ENCODE measurements around the gene TNNC2. TPM values are rescaled to one million over a fixed set of nuclear protein-coding genes. Genes with fewer than 3 reads are reported as not detected.
A peak's percentile ranks its signal among the peaks of the same experiment; 100 is the strongest.

The TNNC2 gene
- total RNA-seq, 2 donors from 2014 or later = 0.99 to 5.5 TPM

- Mint-ChIP-seq H3K4me3 (peak overlapping the region; percentile 81), H3K27ac (peak overlapping the region; percentile 74), H3K36me3 (ENCODE audit: low read depth) (peaks cover 4% of the 10 kb centered on the region), H3K27me3 (peaks cover 15% of the 10 kb centered on the region), H3K4me1 (peaks cover 12% of the 10 kb centered on the region)
- no peaks in the 10 kb centered on the region for H3K9me3 ChIP-seq (ENCODE audit: control insufficient read depth, low read length, poor library complexity, severe bottlenecking)
- ATAC-seq (peak; percentile 85), DNase-seq (peak; percentile 20 to 44 (median 41))
Observed at GRCh38 chr20:45823949-45824835, 2.9 kb downstream of the TNNC2 start.

DNA sequence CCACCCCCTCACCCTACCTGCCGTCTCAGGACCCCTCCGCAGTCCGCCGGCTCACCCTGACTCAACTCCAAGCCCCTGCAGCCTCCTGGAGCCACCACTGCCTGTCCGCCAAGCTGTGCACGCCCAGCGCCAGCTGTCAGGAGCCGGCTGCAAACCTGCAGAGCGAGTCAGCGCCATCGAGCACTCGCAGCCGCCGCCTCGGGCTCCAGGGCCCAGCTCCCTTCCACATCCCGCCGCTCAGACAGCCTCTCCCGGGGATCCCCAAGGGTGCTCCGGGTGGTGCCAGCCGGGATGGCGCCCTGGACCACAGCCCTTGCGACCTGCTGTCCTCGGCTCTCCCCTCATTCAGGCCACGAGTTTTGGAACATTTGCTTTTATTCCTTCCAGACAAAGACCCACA lies 4.3 kb downstream of the TNNC2 start:
- peaks cover 4% of the 10 kb centered on the region for H3K36me3 Mint-ChIP-seq (ENCODE audit: low read depth)
- ATAC-seq (no peak), DNase-seq (no peak)
- H3K9me3 ChIP-seq (ENCODE audit: control insufficient read depth, low read length, poor library complexity, severe bottlenecking) = no peaks in the 10 kb centered on the region
- peaks cover 12% of the 10 kb centered on the region for H3K4me1 Mint-ChIP-seq
- H3K4me3 Mint-ChIP-seq = no peak overlapping the region
- no peak overlapping the region for H3K27ac Mint-ChIP-seq
- H3K27me3 Mint-ChIP-seq = peaks cover 15% of the 10 kb centered on the region

- DNase-seq (no peak), ATAC-seq (no peak)
- peaks cover 15% of the 10 kb centered on the region for H3K27me3 Mint-ChIP-seq
- H3K4me3 Mint-ChIP-seq = no peak overlapping the region
- H3K27ac Mint-ChIP-seq = no peak overlapping the region
- H3K9me3 ChIP-seq (ENCODE audit: control insufficient read depth, low read length, poor library complexity, severe bottlenecking) = no peaks in the 10 kb centered on the region
- H3K36me3 Mint-ChIP-seq (ENCODE audit: low read depth) = peaks cover 4% of the 10 kb centered on the region
- peaks cover 12% of the 10 kb centered on the region for H3K4me1 Mint-ChIP-seq
Observed at GRCh38 chr20:45821947-45822346, 5.2 kb downstream of the TNNC2 start.

- no peak for ATAC-seq
- no peaks in the 10 kb centered on the region for H3K9me3 ChIP-seq (ENCODE audit: control insufficient read depth, low read length, poor library complexity, severe bottlenecking)
- no peak overlapping the region for H3K27ac Mint-ChIP-seq
- H3K36me3 Mint-ChIP-seq (ENCODE audit: low read depth) = peaks cover 4% of the 10 kb centered on the region
- no peak overlapping the region for H3K4me3 Mint-ChIP-seq
- H3K27me3 Mint-ChIP-seq = peaks cover 14% of the 10 kb centered on the region
- peaks cover 12% of the 10 kb centered on the region for H3K4me1 Mint-ChIP-seq
- no peak for DNase-seq
Observed at GRCh38 chr20:45819466-45819865, 7.6 kb downstream of the TNNC2 start.

GRCh38 chr20:45818239-45818638 lies 8.9 kb downstream of the TNNC2 start:
- Mint-ChIP-seq H3K27ac (no peak overlapping the region), H3K4me3 (no peak overlapping the region), H3K27me3 (peaks cover 7% of the 10 kb centered on the region)

DNA sequence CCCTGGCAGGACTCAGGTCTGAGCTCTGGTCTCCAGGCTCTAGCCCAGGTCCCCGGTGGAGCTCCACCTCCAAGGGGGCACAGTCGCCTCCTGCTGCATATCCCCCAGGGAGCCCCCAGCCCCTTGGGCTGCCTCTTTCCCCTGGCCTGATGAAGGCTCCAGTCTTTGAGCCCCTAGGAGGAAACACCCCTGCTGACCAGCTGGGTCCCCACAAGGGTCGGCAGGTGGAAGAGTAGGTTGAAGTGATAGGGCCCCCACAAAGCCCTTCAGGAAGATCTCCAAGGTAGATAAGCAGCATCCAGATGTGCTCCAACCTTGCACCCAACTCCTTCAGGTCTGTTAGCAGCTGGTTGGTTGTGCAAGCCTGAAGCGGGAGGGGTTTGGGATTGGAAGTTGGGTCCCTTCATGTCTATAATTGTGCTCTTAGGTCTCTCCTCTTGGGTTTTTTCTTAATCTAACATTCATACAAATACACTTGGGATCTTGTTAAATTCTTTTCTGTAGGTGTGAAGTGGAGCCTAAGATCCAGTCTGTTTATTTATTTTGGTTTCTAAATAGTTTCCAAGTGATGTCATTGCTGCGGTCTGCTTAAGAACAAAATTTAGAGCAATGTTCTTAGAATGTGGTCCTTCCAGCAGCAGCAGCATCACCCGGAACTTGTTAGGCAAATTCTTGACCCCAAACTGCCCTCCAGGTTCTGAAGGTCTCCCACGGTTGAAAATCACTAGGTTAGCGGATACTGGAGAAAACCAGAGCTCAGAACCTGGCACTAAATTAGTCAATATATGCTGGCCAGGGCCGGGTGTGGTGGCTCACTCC lies 9.5 kb downstream of the TNNC2 start:
- no peak overlapping the region for H3K4me3 Mint-ChIP-seq
- no peak for DNase-seq
- no peaks in the 10 kb centered on the region for H3K9me3 ChIP-seq (ENCODE audit: control insufficient read depth, low read length, poor library complexity, severe bottlenecking)
- peaks cover 7% of the 10 kb centered on the region for H3K27me3 Mint-ChIP-seq
- peak overlapping the region; percentile 51 for H3K27ac Mint-ChIP-seq
- H3K4me1 Mint-ChIP-seq = peaks cover 9% of the 10 kb centered on the region
- ATAC-seq = peak; percentile 44
- peaks cover 2% of the 10 kb centered on the region for H3K36me3 Mint-ChIP-seq (ENCODE audit: low read depth)

More at GRCh38 chr20:45818239-45818638, 8.9 kb downstream of the TNNC2 start:
- Mint-ChIP-seq H3K4me1 (peaks cover 7% of the 10 kb centered on the region), H3K36me3 (ENCODE audit: low read depth) (peaks cover 2% of the 10 kb centered on the region)
- no peak for ATAC-seq
- H3K9me3 ChIP-seq (ENCODE audit: control insufficient read depth, low read length, poor library complexity, severe bottlenecking) = no peaks in the 10 kb centered on the region
- no peak for DNase-seq

DNA sequence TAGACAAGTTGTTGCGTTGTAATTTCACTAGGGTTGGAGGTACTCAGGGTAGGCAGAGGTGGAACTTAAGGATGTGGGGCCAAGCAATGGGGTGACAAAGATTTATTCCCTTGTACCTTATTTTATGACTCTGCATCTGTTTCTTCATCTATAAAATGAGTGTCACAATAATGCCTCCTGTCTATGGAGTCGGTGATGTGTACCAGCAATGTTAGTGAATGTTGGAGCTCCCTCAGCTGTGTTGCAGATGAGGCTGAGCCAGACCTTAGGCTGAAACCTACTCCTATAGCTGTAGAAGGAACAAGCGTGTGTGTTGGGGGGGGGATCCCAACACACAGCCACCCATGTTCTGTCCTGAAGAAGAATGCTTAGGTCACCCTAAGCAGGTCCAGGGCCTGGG lies 10.2 kb downstream of the TNNC2 start:
- peak overlapping the region; percentile 51 for H3K27ac Mint-ChIP-seq
- peaks cover 7% of the 10 kb centered on the region for H3K27me3 Mint-ChIP-seq
- no peak for DNase-seq
- peaks cover 15% of the 10 kb centered on the region for H3K4me1 Mint-ChIP-seq
- no peak overlapping the region for H3K4me3 Mint-ChIP-seq
- peaks cover 2% of the 10 kb centered on the region for H3K36me3 Mint-ChIP-seq (ENCODE audit: low read depth)
- ATAC-seq = no peak
- no peaks in the 10 kb centered on the region for H3K9me3 ChIP-seq (ENCODE audit: control insufficient read depth, low read length, poor library complexity, severe bottlenecking)

GRCh38 chr20:45814314-45814713 lies 12.8 kb downstream of the TNNC2 start:
- H3K9me3 ChIP-seq (ENCODE audit: control insufficient read depth, low read length, poor library complexity, severe bottlenecking) = no peaks in the 10 kb centered on the region
- no peaks in the 10 kb centered on the region for H3K27me3 Mint-ChIP-seq
- ATAC-seq (no peak), DNase-seq (no peak)
- H3K4me3 Mint-ChIP-seq = no peak overlapping the region
- H3K27ac Mint-ChIP-seq = no peak overlapping the region
- H3K4me1 Mint-ChIP-seq = peaks cover 15% of the 10 kb centered on the region
- H3K36me3 Mint-ChIP-seq (ENCODE audit: low read depth) = peaks cover 2% of the 10 kb centered on the region

- no peaks in the 10 kb centered on the region for H3K27me3 Mint-ChIP-seq
- H3K9me3 ChIP-seq (ENCODE audit: control insufficient read depth, low read length, poor library complexity, severe bottlenecking) = no peaks in the 10 kb centered on the region
- DNase-seq (no peak), ATAC-seq (no peak)
- peaks cover 17% of the 10 kb centered on the region for H3K4me1 Mint-ChIP-seq
- peak overlapping the region; percentile 87 for H3K4me3 Mint-ChIP-seq
- H3K36me3 Mint-ChIP-seq (ENCODE audit: low read depth) = peaks cover 4% of the 10 kb centered on the region
- H3K27ac Mint-ChIP-seq = no peak overlapping the region
Observed at GRCh38 chr20:45813489-45813888, 13.6 kb downstream of the TNNC2 start.

- Mint-ChIP-seq H3K27ac (no peak overlapping the region), H3K27me3 (no peaks in the 10 kb centered on the region), H3K4me1 (peaks cover 17% of the 10 kb centered on the region), H3K36me3 (ENCODE audit: low read depth) (peaks cover 4% of the 10 kb centered on the region), H3K4me3 (peak overlapping the region; percentile 87)
- DNase-seq = no peak
- no peaks in the 10 kb centered on the region for H3K9me3 ChIP-seq (ENCODE audit: control insufficient read depth, low read length, poor library complexity, severe bottlenecking)
- ATAC-seq = no peak
Observed at GRCh38 chr20:45813006-45813340, 14.1 kb downstream of the TNNC2 start.

- Mint-ChIP-seq H3K4me3 (peak within 1 kb of the TSS; percentile 87), H3K4me1 (peaks cover 17% of the 10 kb centered on the region), H3K27ac (peak within 1 kb of the TSS; percentile 75), H3K27me3 (no peaks in the 10 kb centered on the region), H3K36me3 (ENCODE audit: low read depth) (peaks cover 4% of the 10 kb centered on the region)
- DNase-seq (peak; percentile 84 to 89 (median 89)), ATAC-seq (peak; percentile 100)
- H3K9me3 ChIP-seq (ENCODE audit: control insufficient read depth, low read length, poor library complexity, severe bottlenecking) = no peaks in the 10 kb centered on the region
Observed at GRCh38 chr20:45812157-45813005, 14.7 kb downstream of the TNNC2 start, which contains the start of gene UBE2C. TSS of gene UBE2C (plus strand) at chr20:45812644. CDS start at chr20:45812696, 52 bp downstream.

GRCh38 chr20:45810191-45810970 lies 16.7 kb downstream of the TNNC2 start:
- H3K4me1 Mint-ChIP-seq = peaks cover 17% of the 10 kb centered on the region
- DNase-seq = no peak
- no peaks in the 10 kb centered on the region for H3K9me3 ChIP-seq (ENCODE audit: control insufficient read depth, low read length, poor library complexity, severe bottlenecking)
- H3K36me3 Mint-ChIP-seq (ENCODE audit: low read depth) = peaks cover 4% of the 10 kb centered on the region
- no peak overlapping the region for H3K27ac Mint-ChIP-seq
- H3K4me3 Mint-ChIP-seq = no peak overlapping the region
- H3K27me3 Mint-ChIP-seq = no peaks in the 10 kb centered on the region
- ATAC-seq = no peak
